ENCODE results near the gene CD34. TPM values are rescaled to one million over a fixed set of nuclear protein-coding genes. Genes with fewer than 3 reads are reported as not detected.

Gene CD34
- total RNA-seq, 1 donor from 2014 or later = not detected

- DNase-seq (ENCODE audit: low read depth) = no peak
- H3K4me3 ChIP-seq (ENCODE audit: low read depth, low read length) = no peak overlapping the region
- no peak for TF ChIP-seq CTCF (conservative IDR thresholded peaks at IDR 0.05; ENCODE audit: low read depth, low read length)
These were observed 53.5 kb downstream of the CD34 start for GRCh38 chr1:207857447-207857846.

- no peak for DNase-seq (ENCODE audit: low read depth)
- TF ChIP-seq CTCF (conservative IDR thresholded peaks at IDR 0.05; ENCODE audit: low read depth, low read length) = no peak
- H3K4me3 ChIP-seq (ENCODE audit: low read depth, low read length) = no peak overlapping the region
These were observed 54.5 kb downstream of the CD34 start for GRCh38 chr1:207856276-207857023.

- H3K4me3 ChIP-seq (ENCODE audit: low read depth, low read length) = no peak overlapping the region
- TF ChIP-seq CTCF (conservative IDR thresholded peaks at IDR 0.05; ENCODE audit: low read depth, low read length) = no peak
- DNase-seq (ENCODE audit: low read depth) = no peak
These were observed 56.9 kb downstream of the CD34 start for GRCh38 chr1:207854001-207854400.

GRCh38 chr1:207853372-207853757 is 57.6 kb downstream of the CD34 start:
- no peak for DNase-seq (ENCODE audit: low read depth)
- no peak overlapping the region for H3K4me3 ChIP-seq (ENCODE audit: low read depth, low read length)
- no peak for TF ChIP-seq CTCF (conservative IDR thresholded peaks at IDR 0.05; ENCODE audit: low read depth, low read length)

GRCh38 chr1:207852576-207853371 is 58.2 kb downstream of the CD34 start:
- no peak for TF ChIP-seq CTCF (conservative IDR thresholded peaks at IDR 0.05; ENCODE audit: low read depth, low read length)
- no peak for DNase-seq (ENCODE audit: low read depth)
- no peak overlapping the region for H3K4me3 ChIP-seq (ENCODE audit: low read depth, low read length)

GRCh38 chr1:207851696-207852095 is 59.2 kb downstream of the CD34 start:
- no peak for DNase-seq (ENCODE audit: low read depth)
- H3K4me3 ChIP-seq (ENCODE audit: low read depth, low read length) = no peak overlapping the region
- no peak for TF ChIP-seq CTCF (conservative IDR thresholded peaks at IDR 0.05; ENCODE audit: low read depth, low read length)

Measured in epithelial cell of proximal tubule (primary cell).